ENCODE data around the gene INTS7.

- TF ChIP-seq CTCF (IDR thresholded peaks at IDR 0.05) = no peak
- TF ChIP-seq POLR2A (IDR thresholded peaks at IDR 0.05) = no peak
Measured at GRCh38 chr1:211896958-211897357, 138.4 kb downstream of the INTS7 start.

Data from adrenal gland (tissue), 5 donors.